ENCODE data around the gene OR10T2. TPM values are rescaled to one million over a fixed set of nuclear protein-coding genes. Genes with fewer than 3 reads are reported as not detected.

The OR10T2 gene
- total and polyA plus RNA-seq, 2 of the 4 experiments (the other 2 are of a cell fraction) = not detected

GRCh38 chr1:158414651-158415345 lies 15.5 kb upstream of the OR10T2 start:
- H3K23ac ChIP-seq (ENCODE audit: low read depth, low read length) = no peak overlapping the region
- TF ChIP-seq RFX5 (IDR thresholded peaks at IDR 0.05; ENCODE audit: low read depth, low read length) (no peak), MAZ (IDR thresholded peaks at IDR 0.05; ENCODE audit: borderline replicate concordance, low read depth, low read length) (no peak), MAFK (IDR thresholded peaks at IDR 0.05; ENCODE audit: low read depth, low read length) (no peak), MXI1 (IDR thresholded peaks at IDR 0.05; ENCODE audit: borderline replicate concordance, low read depth, low read length) (no peak), POLR2A (IDR thresholded peaks at IDR 0.05; ENCODE audit: low read depth, low read length) (no peak), USF2 (IDR thresholded peaks at IDR 0.05; ENCODE audit: low read depth, low read length) (no peak)
- no peak overlapping the region for H3K9ac ChIP-seq (ENCODE audit: low read depth, low read length)
- in situ Hi-C loops (cut with MboI; ENCODE audit: low sequenced_read_pairs) = no loop called here
- H2BK15ac ChIP-seq (ENCODE audit: low read depth, low read length) = no peak overlapping the region
- H2BK120ac ChIP-seq (ENCODE audit: low read depth, low read length) = no peak overlapping the region
- dilution Hi-C loops (cut with HindIII; ENCODE audit: low sequenced_read_pairs, unreplicated experiment) = no loop called here
- CTCF ChIA-PET = no interaction called here
- H3K4me3 ChIP-seq (ENCODE audit: insufficient read depth, low read depth, low read length) = no peak overlapping the region
- no peaks in the 10 kb centered on the region for H4K20me1 ChIP-seq (ENCODE audit: insufficient read depth, low read length)
- no peaks in the 10 kb centered on the region for H3K27me3 ChIP-seq (ENCODE audit: control insufficient read depth, insufficient read depth, low read length)
- H4K5ac ChIP-seq (ENCODE audit: low read depth, low read length) = no peak overlapping the region
- H3K14ac ChIP-seq (replicated peaks; ENCODE audit: low read depth, low read length) = no peak overlapping the region
- H4K91ac ChIP-seq (ENCODE audit: insufficient read depth, low read depth, low read length) = no peak overlapping the region
- H3K9me1 ChIP-seq (ENCODE audit: insufficient read depth, low read length) = no peaks in the 10 kb centered on the region
- H3K4me1 ChIP-seq (ENCODE audit: control insufficient read depth, insufficient read depth, low read length) = no peaks in the 10 kb centered on the region
- no peaks in the 10 kb centered on the region for H3K79me1 ChIP-seq (ENCODE audit: low read depth in 1 of 2, low read length in 2 of 2)
- no peak overlapping the region for H3K27ac ChIP-seq (ENCODE audit: insufficient read depth, low read length)
- WGBS, 2 experiments (ENCODE audit: extremely low coverage in 2 of 2, insufficient read length in 1 of 2) = no CpG with 5 or more reads among the region's 4 CpGs
- H3K4ac ChIP-seq (ENCODE audit: low read depth, low read length) = no peak overlapping the region
- no peak overlapping the region for H2BK5ac ChIP-seq (ENCODE audit: low read depth, low read length, poor library complexity, severe bottlenecking)
- H3K56ac ChIP-seq (ENCODE audit: extremely low read depth, insufficient read depth, low read length) = no peak overlapping the region
- H2AK9ac ChIP-seq (replicated peaks; ENCODE audit: low read depth, low read length, poor library complexity) = no peak overlapping the region
- H3K4me2 ChIP-seq (ENCODE audit: low read depth, low read length) = no peak overlapping the region
- POLR2A ChIA-PET (ENCODE audit: unreplicated experiment) = no interaction called here
- H3K36me3 ChIP-seq (ENCODE audit: control insufficient read depth, insufficient read depth, low read length) = no peaks in the 10 kb centered on the region
- no peak overlapping the region for H3K18ac ChIP-seq (ENCODE audit: low read depth, low read length)
- no peak overlapping the region for H2BK20ac ChIP-seq (ENCODE audit: low read depth, low read length)
- no peak for DNase-seq
- no peak for ATAC-seq (ENCODE audit: low read depth)
- BruUV-seq (replicated peaks) = no TSS peak
- H3K9me3 ChIP-seq (ENCODE audit: control insufficient read depth, insufficient read depth, low read length) = no peaks in the 10 kb centered on the region
- H2AFZ ChIP-seq (replicated peaks; ENCODE audit: low read length, poor library complexity) = no peak overlapping the region
- no peak overlapping the region for H2AK5ac ChIP-seq (ENCODE audit: low read depth, low read length)
- intact Hi-C loops (cut with micrococcal nuclease) = no loop called here
- no peak overlapping the region for H4K8ac ChIP-seq (ENCODE audit: low read depth in 2 of 2, low read length in 2 of 2)

Data from IMR-90 (cell line).